Adrenal gland (tissue), 5 donors: Measurements from ENCODE around the gene TMEM51.

Experiments used
- POLR2A ChIP-seq, 2 donors: fragments of 450-650 bp; IDR thresholded peaks; one replicate each; pipeline ENCODE4 v1.6.1; 2017; ENCODE audit warnings: antibody characterized with exemption in 2 of 2, mild to moderate bottlenecking in 2 of 2, moderate library complexity in 1 of 2
- TF ChIP-seq, protein P1 (sequence below), 6 experiments: fragments of 450-650 bp in 4 of 6; fragments of 200-600 bp in 2 of 6; sonication (generic) in 1 of 6; IDR thresholded peaks; 1 replicate in 5 of 6; 2 replicates in 1 of 6; pipeline versions ENCODE4 v1.5.1 to v1.8.0; 2016 to 2021; ENCODE audit warnings: antibody characterized with exemption in 6 of 6, mild to moderate bottlenecking in 2 of 6, moderate library complexity in 1 of 6
- donor health status: DM: no; HTN: no; CAD: no.

GRCh38 chr1:15129944-15130343 lies 23.6 kb upstream of the TMEM51 start:
- TF ChIP-seq POLR2A (IDR thresholded peaks at IDR 0.05) = no peak
- TF ChIP-seq, protein P1, sequence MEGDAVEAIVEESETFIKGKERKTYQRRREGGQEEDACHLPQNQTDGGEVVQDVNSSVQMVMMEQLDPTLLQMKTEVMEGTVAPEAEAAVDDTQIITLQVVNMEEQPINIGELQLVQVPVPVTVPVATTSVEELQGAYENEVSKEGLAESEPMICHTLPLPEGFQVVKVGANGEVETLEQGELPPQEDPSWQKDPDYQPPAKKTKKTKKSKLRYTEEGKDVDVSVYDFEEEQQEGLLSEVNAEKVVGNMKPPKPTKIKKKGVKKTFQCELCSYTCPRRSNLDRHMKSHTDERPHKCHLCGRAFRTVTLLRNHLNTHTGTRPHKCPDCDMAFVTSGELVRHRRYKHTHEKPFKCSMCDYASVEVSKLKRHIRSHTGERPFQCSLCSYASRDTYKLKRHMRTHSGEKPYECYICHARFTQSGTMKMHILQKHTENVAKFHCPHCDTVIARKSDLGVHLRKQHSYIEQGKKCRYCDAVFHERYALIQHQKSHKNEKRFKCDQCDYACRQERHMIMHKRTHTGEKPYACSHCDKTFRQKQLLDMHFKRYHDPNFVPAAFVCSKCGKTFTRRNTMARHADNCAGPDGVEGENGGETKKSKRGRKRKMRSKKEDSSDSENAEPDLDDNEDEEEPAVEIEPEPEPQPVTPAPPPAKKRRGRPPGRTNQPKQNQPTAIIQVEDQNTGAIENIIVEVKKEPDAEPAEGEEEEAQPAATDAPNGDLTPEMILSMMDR (IDR thresholded peaks at IDR 0.05) = no peak
